ENCODE measurements around the gene PRICKLE2. TPM values are rescaled to one million over a fixed set of nuclear protein-coding genes. Genes with fewer than 3 reads are reported as not detected.
A peak's percentile ranks its signal among the peaks of the same experiment; 100 is the strongest.

Gene PRICKLE2
- total RNA-seq, 1 donor from 2014 or later = 84.4 TPM

DNA sequence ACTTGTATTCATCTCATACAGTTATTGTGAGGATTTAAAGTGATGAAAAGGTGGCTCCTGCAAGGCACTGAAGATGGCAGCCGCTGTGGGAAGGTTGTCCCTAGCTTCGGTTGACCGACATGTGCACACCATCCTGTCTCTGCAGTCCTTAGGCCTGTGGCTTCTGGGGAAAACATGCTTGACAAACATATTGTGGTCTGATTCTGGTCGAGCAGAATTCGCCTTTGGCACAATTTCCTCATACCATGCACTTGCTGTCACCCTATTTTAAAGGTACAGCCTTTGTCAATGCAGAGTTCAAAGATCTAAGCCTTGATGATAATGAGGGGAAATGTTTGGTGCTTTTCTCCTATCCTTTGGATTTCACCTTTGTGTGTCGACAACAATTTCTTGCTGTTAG lies 50.9 kb downstream of the PRICKLE2 start:
- H3K4me1 Mint-ChIP-seq (ENCODE audit: low read depth, unreplicated experiment) = peaks cover 41% of the 10 kb centered on the region

DNA sequence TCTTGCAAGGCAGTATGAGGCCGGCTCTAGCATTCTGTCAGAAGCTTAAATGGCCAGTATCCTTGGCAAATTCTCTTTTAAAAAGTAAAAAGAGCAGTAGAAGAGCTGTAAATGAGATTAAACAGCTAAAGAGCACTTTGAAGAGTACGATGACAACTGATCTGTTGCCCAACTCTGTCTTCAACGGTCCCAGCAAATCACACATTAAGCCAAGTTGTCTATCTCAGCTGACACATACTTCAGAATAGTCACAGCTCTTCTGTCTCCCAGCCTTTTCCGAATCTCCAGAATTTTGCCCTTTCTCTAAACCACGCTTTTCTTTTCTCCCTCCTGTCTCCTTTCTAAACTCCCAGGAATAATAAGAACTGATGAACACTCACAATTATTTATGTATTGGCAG lies 51.7 kb downstream of the PRICKLE2 start:
- Histone ChIP-seq H3K79me2 (ENCODE audit: insufficient read depth, low read length) (peaks cover 67% of the 10 kb centered on the region), H3K9me3 (ENCODE audit: insufficient read depth, low read depth, low read length) (no peaks in the 10 kb centered on the region), H3K9ac (ENCODE audit: low read length) (no peak overlapping the region), H4K20me1 (ENCODE audit: insufficient read depth, low read length) (no peaks in the 10 kb centered on the region), H3K4me2 (ENCODE audit: low read length) (no peak overlapping the region), H3K36me3 (ENCODE audit: insufficient read depth, low read length) (no peaks in the 10 kb centered on the region), H3K27ac (ENCODE audit: low read depth, low read length) (no peak overlapping the region), H3K4me1 (ENCODE audit: insufficient read depth, low read length) (peaks cover 24% of the 10 kb centered on the region), H3K27me3 (ENCODE audit: insufficient read depth, low read length) (no peaks in the 10 kb centered on the region), H2AFZ (ENCODE audit: low read depth, low read length) (no peak overlapping the region), H3K4me3 (ENCODE audit: insufficient read depth, low read depth, low read length) (no peak overlapping the region)
- FAIRE-seq (no peak), DNase-seq (ENCODE audit: low read depth) (no peak)
- no peaks in the 10 kb centered on the region for H3K9me3 Mint-ChIP-seq (ENCODE audit: unreplicated experiment)
- H3K4me3 Mint-ChIP-seq (ENCODE audit: unreplicated experiment) = no peak overlapping the region
- no peak for TF ChIP-seq EZH2 (IDR thresholded peaks at IDR 0.05; ENCODE audit: insufficient read depth, low read length)
- TF ChIP-seq, protein P1, sequence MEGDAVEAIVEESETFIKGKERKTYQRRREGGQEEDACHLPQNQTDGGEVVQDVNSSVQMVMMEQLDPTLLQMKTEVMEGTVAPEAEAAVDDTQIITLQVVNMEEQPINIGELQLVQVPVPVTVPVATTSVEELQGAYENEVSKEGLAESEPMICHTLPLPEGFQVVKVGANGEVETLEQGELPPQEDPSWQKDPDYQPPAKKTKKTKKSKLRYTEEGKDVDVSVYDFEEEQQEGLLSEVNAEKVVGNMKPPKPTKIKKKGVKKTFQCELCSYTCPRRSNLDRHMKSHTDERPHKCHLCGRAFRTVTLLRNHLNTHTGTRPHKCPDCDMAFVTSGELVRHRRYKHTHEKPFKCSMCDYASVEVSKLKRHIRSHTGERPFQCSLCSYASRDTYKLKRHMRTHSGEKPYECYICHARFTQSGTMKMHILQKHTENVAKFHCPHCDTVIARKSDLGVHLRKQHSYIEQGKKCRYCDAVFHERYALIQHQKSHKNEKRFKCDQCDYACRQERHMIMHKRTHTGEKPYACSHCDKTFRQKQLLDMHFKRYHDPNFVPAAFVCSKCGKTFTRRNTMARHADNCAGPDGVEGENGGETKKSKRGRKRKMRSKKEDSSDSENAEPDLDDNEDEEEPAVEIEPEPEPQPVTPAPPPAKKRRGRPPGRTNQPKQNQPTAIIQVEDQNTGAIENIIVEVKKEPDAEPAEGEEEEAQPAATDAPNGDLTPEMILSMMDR (IDR thresholded peaks at IDR 0.05; ENCODE audit: insufficient read depth, low read depth, low read length) = no peak
- no peaks in the 10 kb centered on the region for H3K27me3 Mint-ChIP-seq (ENCODE audit: low read depth, unreplicated experiment)
- no peak overlapping the region for H3K27ac Mint-ChIP-seq (ENCODE audit: unreplicated experiment)
- peaks cover 27% of the 10 kb centered on the region for H3K36me3 Mint-ChIP-seq (ENCODE audit: low read depth, unreplicated experiment)
- H3K4me1 Mint-ChIP-seq (ENCODE audit: low read depth, unreplicated experiment) = peaks cover 34% of the 10 kb centered on the region

More for the DNA sequence above, 50.9 kb downstream of the PRICKLE2 start:
- DNase-seq (ENCODE audit: low read depth) = no peak
- Histone ChIP-seq H4K20me1 (ENCODE audit: insufficient read depth, low read length) (no peaks in the 10 kb centered on the region), H3K4me2 (ENCODE audit: low read length) (no peak overlapping the region), H3K4me1 (ENCODE audit: insufficient read depth, low read length) (peaks cover 24% of the 10 kb centered on the region), H3K36me3 (ENCODE audit: insufficient read depth, low read length) (no peaks in the 10 kb centered on the region), H3K9me3 (ENCODE audit: insufficient read depth, low read depth, low read length) (no peaks in the 10 kb centered on the region), H3K27ac (ENCODE audit: low read depth, low read length) (no peak overlapping the region), H3K9ac (ENCODE audit: low read length) (no peak overlapping the region), H3K4me3 (ENCODE audit: insufficient read depth, low read depth, low read length) (no peak overlapping the region), H3K27me3 (ENCODE audit: insufficient read depth, low read length) (no peaks in the 10 kb centered on the region), H2AFZ (ENCODE audit: low read depth, low read length) (no peak overlapping the region), H3K79me2 (ENCODE audit: insufficient read depth, low read length) (peaks cover 67% of the 10 kb centered on the region)
- peak; percentile 73 for FAIRE-seq
- Mint-ChIP-seq H3K36me3 (ENCODE audit: low read depth, unreplicated experiment) (peaks cover 27% of the 10 kb centered on the region), H3K4me3 (ENCODE audit: unreplicated experiment) (no peak overlapping the region), H3K27me3 (ENCODE audit: low read depth, unreplicated experiment) (no peaks in the 10 kb centered on the region), H3K9me3 (ENCODE audit: unreplicated experiment) (no peaks in the 10 kb centered on the region), H3K27ac (ENCODE audit: unreplicated experiment) (no peak overlapping the region)
- TF ChIP-seq EZH2 (IDR thresholded peaks at IDR 0.05; ENCODE audit: insufficient read depth, low read length) = no peak
- TF ChIP-seq, protein P1 (IDR thresholded peaks at IDR 0.05; ENCODE audit: insufficient read depth, low read depth, low read length) = no peak

DNA sequence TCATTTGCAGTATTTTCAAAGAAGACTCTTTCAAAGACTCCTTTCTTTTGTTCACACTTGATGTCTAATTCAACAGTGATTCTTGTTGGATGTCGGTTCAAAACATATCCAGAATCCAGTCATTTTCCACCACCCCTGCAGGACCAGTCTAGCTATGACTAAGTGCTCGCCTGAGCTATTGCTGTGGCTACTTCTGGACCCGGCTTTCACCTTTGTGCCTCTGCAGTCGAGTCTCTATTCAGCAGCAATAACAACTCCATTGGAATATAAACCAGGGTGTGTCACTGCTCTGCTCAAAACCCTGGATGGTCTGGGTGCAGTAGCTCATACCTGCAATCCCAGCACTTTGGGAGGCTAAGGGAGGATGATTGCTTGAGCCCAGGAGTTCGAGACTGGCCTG lies 55.0 kb downstream of the PRICKLE2 start:
- no peaks in the 10 kb centered on the region for H3K27me3 Mint-ChIP-seq (ENCODE audit: low read depth, unreplicated experiment)
- no peak for FAIRE-seq
- H2AFZ ChIP-seq (ENCODE audit: low read depth, low read length) = no peak overlapping the region
- H3K9ac ChIP-seq (ENCODE audit: low read length) = no peak overlapping the region
- no peak overlapping the region for H3K27ac ChIP-seq (ENCODE audit: low read depth, low read length)
- H3K79me2 ChIP-seq (ENCODE audit: insufficient read depth, low read length) = peaks cover 69% of the 10 kb centered on the region
- H3K4me3 ChIP-seq (ENCODE audit: insufficient read depth, low read depth, low read length) = no peak overlapping the region
- TF ChIP-seq, protein P1 (IDR thresholded peaks at IDR 0.05; ENCODE audit: insufficient read depth, low read depth, low read length) = no peak
- TF ChIP-seq EZH2 (IDR thresholded peaks at IDR 0.05; ENCODE audit: insufficient read depth, low read length) = no peak
- H3K4me1 Mint-ChIP-seq (ENCODE audit: low read depth, unreplicated experiment) = peaks cover 19% of the 10 kb centered on the region
- H3K36me3 Mint-ChIP-seq (ENCODE audit: low read depth, unreplicated experiment) = peaks cover 35% of the 10 kb centered on the region
- no peaks in the 10 kb centered on the region for H3K9me3 Mint-ChIP-seq (ENCODE audit: unreplicated experiment)
- no peak overlapping the region for H3K27ac Mint-ChIP-seq (ENCODE audit: unreplicated experiment)
- H3K4me2 ChIP-seq (ENCODE audit: low read length) = peak overlapping the region; percentile 28
- H3K4me1 ChIP-seq (ENCODE audit: insufficient read depth, low read length) = peaks cover 15% of the 10 kb centered on the region
- no peaks in the 10 kb centered on the region for H3K9me3 ChIP-seq (ENCODE audit: insufficient read depth, low read depth, low read length)
- no peaks in the 10 kb centered on the region for H4K20me1 ChIP-seq (ENCODE audit: insufficient read depth, low read length)
- no peaks in the 10 kb centered on the region for H3K27me3 ChIP-seq (ENCODE audit: insufficient read depth, low read length)
- peak; percentile 63 for DNase-seq (ENCODE audit: low read depth)
- H3K4me3 Mint-ChIP-seq (ENCODE audit: unreplicated experiment) = no peak overlapping the region
- H3K36me3 ChIP-seq (ENCODE audit: insufficient read depth, low read length) = peaks cover 4% of the 10 kb centered on the region
